TTC549 (cell line): ENCODE results near the gene LRRTM4.
"Not testable (repeated sequence)": the region's sequence is repeated elsewhere in the genome, so short reads cannot be mapped to it uniquely, and the experiment has no call there.

Source experiments
- FAIRE-seq: peaks from 2 replicates; lab custom pipeline; 2012; peaks lifted over from hg19 to GRCh38; lab: Jason Lieb, UNC

Gene LRRTM4

DNA sequence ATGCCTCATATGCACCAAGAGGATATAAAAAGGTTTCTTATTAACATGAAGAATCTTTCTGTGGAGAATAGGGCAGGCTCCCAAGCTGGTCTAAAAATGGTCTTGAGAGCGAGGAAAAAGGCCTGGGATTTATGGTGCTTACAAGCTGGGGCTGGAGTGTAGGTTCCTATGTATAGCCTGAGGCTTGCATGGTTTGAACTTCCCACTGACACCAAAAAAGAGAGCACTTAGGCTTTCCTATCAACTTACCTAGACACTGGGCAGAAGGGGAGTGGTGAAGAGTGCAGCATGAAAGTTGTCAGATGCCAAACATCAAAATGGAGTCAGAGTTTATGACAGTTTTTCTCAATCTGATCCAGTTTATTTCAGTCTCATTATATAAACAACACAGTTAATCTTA, 784.6 kb downstream of the LRRTM4 start:
- FAIRE-seq: no peak

DNA sequence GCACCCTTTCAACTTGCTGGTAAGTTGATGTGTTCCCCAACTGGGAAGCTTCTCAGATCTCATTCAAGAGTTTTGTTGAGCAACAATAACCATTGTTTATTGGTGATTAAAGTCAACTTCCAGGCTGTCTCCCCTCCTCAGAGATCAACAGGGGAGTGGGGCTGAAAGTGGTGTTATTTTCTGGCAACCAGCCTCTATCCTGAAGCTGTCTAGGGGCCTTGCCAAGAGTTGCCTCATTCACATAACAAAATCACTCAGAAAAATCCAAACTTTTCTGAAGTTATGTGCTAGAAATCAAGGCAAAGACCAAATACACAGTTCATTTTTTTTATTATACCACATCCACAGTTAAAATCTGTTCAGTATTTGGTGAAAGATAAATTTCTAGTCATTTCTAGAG, 788.4 kb downstream of the LRRTM4 start:
- no peak for FAIRE-seq

DNA sequence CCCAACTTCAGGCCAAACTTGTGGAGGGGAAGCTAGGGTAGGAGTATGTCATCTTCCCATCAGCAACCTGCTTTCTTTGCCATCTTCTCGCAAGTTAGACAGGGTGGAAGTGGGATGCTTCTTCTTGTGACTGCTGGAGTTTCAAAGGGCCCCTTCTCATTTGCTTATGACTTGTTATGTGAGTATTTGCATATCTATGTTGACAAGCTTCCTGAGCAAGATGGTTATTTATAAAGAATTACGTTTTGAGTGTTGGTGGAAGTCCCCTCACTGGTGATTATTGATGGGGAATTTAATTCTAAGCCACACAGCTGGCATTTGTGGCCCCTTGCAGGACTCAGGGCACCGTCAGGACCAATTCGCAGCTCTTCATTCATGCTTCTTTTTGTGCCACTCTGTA, 791.0 kb downstream of the LRRTM4 start:
- no peak for FAIRE-seq

DNA sequence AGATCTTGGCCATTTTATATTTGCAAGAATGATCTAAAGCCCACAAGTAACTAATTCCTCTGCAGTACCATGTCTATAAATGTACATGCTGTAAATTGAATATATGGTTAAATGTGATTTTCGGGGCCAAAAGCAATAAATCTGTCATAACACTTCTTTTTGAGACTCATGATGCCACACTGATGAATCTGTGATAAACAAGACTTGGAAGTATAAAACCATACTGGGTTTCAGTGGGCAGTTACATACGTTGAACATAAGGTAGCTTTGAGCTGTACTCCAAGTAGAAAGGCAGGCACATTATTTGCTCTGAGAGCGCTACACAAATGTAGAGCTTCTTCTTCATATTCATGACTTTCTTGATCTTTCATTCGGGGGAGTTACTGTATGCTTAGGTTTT, 792.2 kb downstream of the LRRTM4 start:
- FAIRE-seq: no peak

DNA sequence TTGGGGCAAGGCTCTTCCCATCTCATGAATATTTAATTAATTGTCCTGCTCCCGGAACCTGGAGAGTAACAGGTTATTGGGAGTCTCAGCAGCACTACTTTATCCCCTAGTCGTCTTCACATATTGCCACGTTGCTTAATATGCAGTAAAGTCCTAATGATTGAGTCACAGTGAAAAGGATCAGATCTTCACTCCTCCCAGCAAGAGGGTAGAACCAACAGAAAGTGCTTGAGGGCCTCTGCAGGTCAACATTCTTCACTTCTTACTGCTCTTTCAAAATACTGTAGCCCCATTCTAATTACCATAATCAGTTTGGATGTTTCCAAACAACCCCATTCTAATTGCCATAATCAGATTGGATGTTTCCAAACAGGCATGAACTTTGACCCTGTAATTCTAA, 801.0 kb downstream of the LRRTM4 start:
- no peak for FAIRE-seq

DNA sequence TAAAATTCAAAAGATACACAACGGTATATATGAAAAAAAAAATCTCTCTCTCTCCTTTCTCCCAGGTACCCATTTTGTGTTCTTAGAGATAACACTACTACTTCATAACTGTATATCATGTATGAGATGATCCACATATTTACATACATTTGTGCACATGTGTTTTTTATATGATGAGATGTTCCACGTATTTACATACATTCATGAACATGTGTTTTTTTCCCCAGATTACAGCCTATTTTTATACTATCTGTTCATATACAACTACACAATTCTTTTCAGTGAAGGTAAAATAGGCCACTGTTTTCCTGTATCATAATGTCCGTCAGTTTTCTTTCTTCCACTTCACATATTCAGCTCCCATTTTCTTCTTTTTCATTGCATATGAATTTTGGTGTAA, 808.9 kb downstream of the LRRTM4 start:
- no peak for FAIRE-seq

DNA sequence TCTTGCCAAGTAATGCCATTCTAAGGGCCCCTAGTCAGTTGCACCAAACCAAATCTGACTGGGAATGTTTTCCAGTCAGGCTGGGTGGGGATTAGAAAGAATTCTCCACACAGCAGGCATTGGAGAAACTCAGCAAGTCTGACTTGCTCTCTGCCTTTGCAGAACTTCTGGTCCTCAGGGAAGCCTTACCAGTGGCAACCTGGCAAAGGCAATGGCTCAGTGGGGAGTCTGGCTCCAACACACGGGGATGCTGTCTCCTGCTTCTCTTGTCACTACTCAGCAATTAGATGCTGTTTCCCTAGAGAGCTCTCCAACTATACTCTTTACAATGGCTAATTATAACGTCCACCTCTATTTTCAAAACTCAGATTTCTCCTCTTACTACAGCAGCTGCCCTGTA, 810.7 kb downstream of the LRRTM4 start:
- no peak for FAIRE-seq

DNA sequence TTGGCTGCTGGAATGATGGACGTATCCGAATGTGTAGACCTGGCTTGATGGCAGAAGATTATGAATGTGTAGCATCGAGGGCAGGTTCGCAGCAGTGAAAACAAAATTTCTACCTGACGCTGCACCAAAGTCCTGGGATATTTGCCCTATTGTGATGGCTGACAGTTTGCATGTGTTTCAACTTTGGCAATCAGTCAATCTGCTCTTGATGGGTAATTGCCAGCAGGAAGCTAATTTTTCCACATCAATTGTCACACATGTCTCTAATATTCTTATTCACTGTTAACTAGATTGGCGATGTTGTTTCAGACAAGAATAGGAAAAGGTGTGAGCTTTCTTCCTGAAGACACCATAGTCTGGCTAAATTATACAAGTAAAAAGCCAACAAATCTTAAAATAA, 821.3 kb downstream of the LRRTM4 start:
- no peak for FAIRE-seq

DNA sequence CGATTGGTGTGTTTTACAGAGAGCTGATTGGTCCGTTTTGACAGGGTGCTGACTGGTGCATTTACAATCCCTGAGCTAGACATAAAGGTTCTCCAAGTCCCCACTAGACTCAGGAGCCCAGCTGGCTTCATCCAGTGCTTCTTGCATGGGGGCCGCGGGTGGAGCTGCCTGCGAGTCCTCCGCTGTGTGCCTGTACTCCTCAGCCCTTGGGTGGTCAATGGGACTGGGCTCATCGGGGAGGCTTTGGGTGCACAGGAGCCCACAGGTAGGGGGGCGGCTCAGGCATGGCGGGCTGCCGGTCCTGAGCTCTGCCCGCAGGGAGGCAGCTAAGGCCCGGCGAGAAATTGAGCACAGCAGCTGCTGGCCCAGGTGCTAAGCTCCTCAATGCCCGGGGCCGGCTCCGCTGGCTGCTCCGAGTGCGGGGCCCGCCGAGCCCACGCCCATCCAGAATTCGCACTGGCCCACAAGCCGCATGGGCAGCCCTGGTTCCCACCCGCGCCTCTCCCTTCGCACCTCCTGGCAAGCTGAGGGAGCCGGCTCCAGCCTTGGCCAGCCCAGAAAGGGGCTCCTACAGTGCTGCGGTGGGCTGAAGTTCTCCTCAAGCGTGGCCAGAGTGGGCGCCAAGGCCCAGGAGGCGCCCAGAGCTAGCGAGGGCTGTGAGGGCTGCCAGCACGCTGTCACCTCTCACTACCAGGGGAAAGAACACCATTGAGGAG, 824.0 kb downstream of the LRRTM4 start:
- not testable (repeated sequence) for FAIRE-seq
